ENCODE results near the gene ARL4C. TPM values are rescaled to one million over a fixed set of nuclear protein-coding genes. Genes with fewer than 3 reads are reported as not detected.

The ARL4C gene
- total RNA-seq, 2 experiments from 2014 or later, result 15.7 to 19.6 TPM

DNA sequence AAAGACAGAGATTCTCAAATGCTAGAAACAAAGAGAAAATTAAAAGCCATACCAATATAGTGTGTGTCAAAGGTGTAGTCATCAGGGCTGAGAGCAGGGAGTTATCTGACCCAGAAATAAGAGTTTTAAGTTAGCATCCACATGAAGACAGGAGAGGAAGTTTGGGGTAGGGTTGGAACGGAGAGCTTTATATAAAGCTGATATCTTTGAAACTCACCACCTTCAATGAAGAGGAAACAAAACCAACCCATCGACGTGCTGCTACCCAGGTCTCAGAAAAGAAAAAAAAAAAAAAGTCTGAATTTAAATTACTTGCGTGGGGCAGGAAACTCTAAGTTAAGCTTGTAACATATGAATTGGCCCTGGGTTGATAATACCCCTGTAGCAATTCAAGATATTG lies 42.4 kb downstream of the ARL4C start:
- CTCF ChIA-PET (ENCODE audit: unreplicated experiment), result interaction anchor here (1.0 kb wide), 1 partner anchor 10 kb away, joined by 4 read pairs; no protein-coding TSS in a partner anchor
- intact Hi-C loops (cut with micrococcal nuclease; ENCODE audit: unreplicated experiment), result no loop called here
- H3K27ac ChIP-seq (ENCODE audit: low read depth, low read length, poor library complexity, severe bottlenecking), result peak overlapping the region; percentile 3
- H3K9me2 ChIP-seq (ENCODE audit: insufficient read depth, low read length), result no peaks in the 10 kb centered on the region
- peak; percentile 61 for DNase-seq (ENCODE audit: low spot score)
- H2AFZ ChIP-seq (ENCODE audit: low read length), result peak overlapping the region; percentile 77
- no peak for TF ChIP-seq EZH2phosphoT487 (IDR thresholded peaks at IDR 0.05; ENCODE audit: borderline replicate concordance, low read depth, low read length)
- TF ChIP-seq, protein P1, sequence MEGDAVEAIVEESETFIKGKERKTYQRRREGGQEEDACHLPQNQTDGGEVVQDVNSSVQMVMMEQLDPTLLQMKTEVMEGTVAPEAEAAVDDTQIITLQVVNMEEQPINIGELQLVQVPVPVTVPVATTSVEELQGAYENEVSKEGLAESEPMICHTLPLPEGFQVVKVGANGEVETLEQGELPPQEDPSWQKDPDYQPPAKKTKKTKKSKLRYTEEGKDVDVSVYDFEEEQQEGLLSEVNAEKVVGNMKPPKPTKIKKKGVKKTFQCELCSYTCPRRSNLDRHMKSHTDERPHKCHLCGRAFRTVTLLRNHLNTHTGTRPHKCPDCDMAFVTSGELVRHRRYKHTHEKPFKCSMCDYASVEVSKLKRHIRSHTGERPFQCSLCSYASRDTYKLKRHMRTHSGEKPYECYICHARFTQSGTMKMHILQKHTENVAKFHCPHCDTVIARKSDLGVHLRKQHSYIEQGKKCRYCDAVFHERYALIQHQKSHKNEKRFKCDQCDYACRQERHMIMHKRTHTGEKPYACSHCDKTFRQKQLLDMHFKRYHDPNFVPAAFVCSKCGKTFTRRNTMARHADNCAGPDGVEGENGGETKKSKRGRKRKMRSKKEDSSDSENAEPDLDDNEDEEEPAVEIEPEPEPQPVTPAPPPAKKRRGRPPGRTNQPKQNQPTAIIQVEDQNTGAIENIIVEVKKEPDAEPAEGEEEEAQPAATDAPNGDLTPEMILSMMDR (conservative IDR thresholded peaks at IDR 0.05; ENCODE audit: low read length), result no peak
- H3K4me3 ChIP-seq (ENCODE audit: low read depth, low read length, poor library complexity, severe bottlenecking), result peak overlapping the region; percentile 20
- no TSS peak for BruUV-seq (replicated peaks)
- peak overlapping the region; percentile 41 for H3K4me2 ChIP-seq (ENCODE audit: low read length)
- H3K9me3 ChIP-seq (ENCODE audit: low read length), result peaks cover 18% of the 10 kb centered on the region; the same call in 1 of the 2 replicates
- peaks cover 9% of the 10 kb centered on the region; the same call in 1 of the 2 replicates for H3K36me3 ChIP-seq (ENCODE audit: insufficient read depth, low read length)
- H3K4me1 ChIP-seq (ENCODE audit: insufficient read depth, low read length, poor library complexity, severe bottlenecking), result peaks cover 38% of the 10 kb centered on the region
- POLR2A ChIA-PET, result interaction anchor here (0.7 to 3.0 kb wide), 10 partner anchors 8 to 240 kb away, joined by 3 to 10 read pairs (median 6); no protein-coding TSS in a partner anchor
- no peaks in the 10 kb centered on the region for H3K79me2 ChIP-seq (ENCODE audit: insufficient read depth, low read depth, low read length)
- H4K20me1 ChIP-seq (ENCODE audit: insufficient read depth, low read length), result no peaks in the 10 kb centered on the region

- ChIA-PET CTCF (ENCODE audit: unreplicated experiment) (no interaction called here), POLR2A (interaction anchor here (1.9 to 3.0 kb wide), 3 partner anchors 10 to 30 kb away, joined by 8 to 10 read pairs (median 8); no protein-coding TSS in a partner anchor)
- DNase-seq (ENCODE audit: low spot score), result no peak
- Histone ChIP-seq H3K4me3 (ENCODE audit: low read depth, low read length, poor library complexity, severe bottlenecking) (no peak overlapping the region), H3K4me1 (ENCODE audit: insufficient read depth, low read length, poor library complexity, severe bottlenecking) (peaks cover 38% of the 10 kb centered on the region), H4K20me1 (ENCODE audit: insufficient read depth, low read length) (no peaks in the 10 kb centered on the region), H3K79me2 (ENCODE audit: insufficient read depth, low read depth, low read length) (no peaks in the 10 kb centered on the region), H3K9me3 (ENCODE audit: low read length) (peaks cover 13% of the 10 kb centered on the region; the same call in 1 of the 2 replicates), H2AFZ (ENCODE audit: low read length) (peak overlapping the region; percentile 49), H3K9me2 (ENCODE audit: insufficient read depth, low read length) (no peaks in the 10 kb centered on the region), H3K4me2 (ENCODE audit: low read length) (peak overlapping the region; percentile 41), H3K36me3 (ENCODE audit: insufficient read depth, low read length) (peaks cover 9% of the 10 kb centered on the region; the same call in 1 of the 2 replicates), H3K27ac (ENCODE audit: low read depth, low read length, poor library complexity, severe bottlenecking) (no peak overlapping the region)
- intact Hi-C loops (cut with micrococcal nuclease; ENCODE audit: unreplicated experiment), result no loop called here
- TF ChIP-seq, protein P1 (conservative IDR thresholded peaks at IDR 0.05; ENCODE audit: low read length), result no peak
- TF ChIP-seq EZH2phosphoT487 (IDR thresholded peaks at IDR 0.05; ENCODE audit: borderline replicate concordance, low read depth, low read length), result no peak
- BruUV-seq (replicated peaks), result no TSS peak
Observed at GRCh38 chr2:234453216-234453615, 43.7 kb downstream of the ARL4C start.
